Small intestine (tissue), 7 donors: ENCODE measurements around the gene ALPL. TPM values are rescaled to one million over a fixed set of nuclear protein-coding genes. Genes with fewer than 3 reads are reported as not detected.
A peak's percentile ranks its signal among the peaks of the same experiment; 100 is the strongest.

ENCODE experiments used
- DNase-seq, 2 donors: peaks; one replicate each; pipeline versions ENCODE4 v3.0.0 to v3.0.0-alpha.2; 2013
- FAIRE-seq: peaks from 2 replicates; lab custom pipeline; 2012; peaks lifted over from hg19 to GRCh38; lab: Jason Lieb, UNC
- H3K27ac ChIP-seq, 3 donors: one replicate each; pipeline ENCODE4 v1.5.1; 2013; ENCODE audit warnings: low read length in 2 of 3, mild to moderate bottlenecking in 2 of 3, control low read depth in 1 of 3, inconsistent platforms in 1 of 3, low read depth in 1 of 3, moderate library complexity in 1 of 3
- H3K27me3 ChIP-seq, 3 donors: one replicate each; pipeline ENCODE4 v1.6.1; 2013; ENCODE audit warnings: low read length in 3 of 3, inconsistent platforms in 1 of 3; ENCODE audit not compliant: control insufficient read depth in 3 of 3, insufficient read depth in 3 of 3
- H3K36me3 ChIP-seq, 3 donors: one replicate each; pipeline ENCODE4 v1.6.1; 2013; ENCODE audit warnings: low read length in 3 of 3, inconsistent platforms in 1 of 3, low read depth in 1 of 3, mild to moderate bottlenecking in 1 of 3, moderate library complexity in 1 of 3; ENCODE audit not compliant: control insufficient read depth in 3 of 3, insufficient read depth in 2 of 3
- H3K4me1 ChIP-seq, 3 donors: one replicate each; pipeline ENCODE4 v1.6.1; 2013; ENCODE audit warnings: low read length in 2 of 3, inconsistent platforms in 1 of 3, low read depth in 1 of 3, mild to moderate bottlenecking in 1 of 3, moderate library complexity in 1 of 3; ENCODE audit not compliant: control insufficient read depth in 3 of 3, insufficient read depth in 2 of 3
- H3K4me3 ChIP-seq, 3 donors: one replicate each; pipeline ENCODE4 v1.5.1; 2013; ENCODE audit warnings: low read length in 3 of 3, control low read depth in 1 of 3, inconsistent platforms in 1 of 3, low read depth in 1 of 3, mild to moderate bottlenecking in 1 of 3, moderate library complexity in 1 of 3
- H3K9me3 ChIP-seq, 2 donors: one replicate each; pipeline ENCODE4 v1.6.1; 2013; ENCODE audit warnings: low read depth in 1 of 2, low read length in 1 of 2; ENCODE audit not compliant: control insufficient read depth in 2 of 2, insufficient read depth in 1 of 2
- WGBS, 3 donors: extraction: QIAGEN DNeasy Blood & Tissue Kit; methylation state at CpG; one replicate each; pipeline ENCODE4 v1.1.7; 2013; 5-methylcytosine and 5-hydroxymethylcytosine counted together
- polyA plus RNA-seq, 4 donors: library from polyadenylated mRNA; stranded (reverse) in 3 of 4; unstranded in 1 of 4; fragments of 200-250 nt in 3 of 4; fragments of 120-200 nt in 1 of 4; gene quantifications; one replicate each; pipeline versions ENCODE4 v1.2.1 to v1.2.3, GENCODE V29; 2013
- donor health status: healthy with polysubstance abuse.
- donor health status: control.
- donor health status: control.
- donor health status: Bipolar disorder and iron deficiency.
- donor health status: healthy.

Gene ALPL
- polyA plus RNA-seq, 4 donors: 0.89 to 3.0 (median 2.0) TPM

DNA sequence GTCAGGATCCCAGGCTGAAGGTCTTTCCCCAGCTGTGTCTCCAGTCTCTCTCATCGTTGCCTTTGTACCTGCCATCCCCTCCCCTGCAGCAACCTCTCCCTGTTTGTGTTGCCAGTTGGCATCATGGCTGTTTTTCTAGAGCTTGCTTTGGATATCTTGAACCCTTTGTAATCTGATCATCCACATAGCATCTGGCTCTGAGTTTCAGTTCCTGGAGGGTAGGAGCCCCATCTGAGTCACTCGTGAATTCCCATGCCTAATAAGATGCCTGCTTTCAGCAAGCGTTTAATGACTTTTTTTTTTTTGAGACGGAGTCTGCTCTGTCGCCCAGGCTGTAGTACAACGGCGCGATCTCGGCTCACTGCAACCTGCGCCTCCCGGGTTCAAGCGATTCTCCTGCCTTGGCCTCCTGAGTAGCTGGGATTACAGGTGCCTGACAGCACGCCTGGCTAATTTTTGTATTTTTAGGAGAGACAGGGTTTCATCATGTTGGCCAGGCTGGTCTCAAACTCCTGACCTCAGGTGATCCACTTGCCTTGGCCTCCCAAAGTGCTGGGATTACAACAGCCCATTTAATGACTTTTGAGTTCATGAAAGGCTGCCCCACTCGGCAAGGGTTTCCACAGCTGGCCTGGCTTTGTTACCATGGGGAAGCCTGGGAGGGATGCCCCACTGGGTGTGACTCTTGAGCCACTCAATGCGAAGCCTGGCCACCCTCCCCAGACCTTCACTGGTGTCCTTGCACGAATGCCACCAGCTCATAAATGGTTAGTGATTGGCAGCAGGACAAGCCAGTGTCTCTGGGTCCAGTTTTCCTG is 11.9 kb downstream of the ALPL start:
- FAIRE-seq (no peak), DNase-seq (no peak)
- no peaks in the 10 kb centered on the region for H3K4me1 ChIP-seq

DNA sequence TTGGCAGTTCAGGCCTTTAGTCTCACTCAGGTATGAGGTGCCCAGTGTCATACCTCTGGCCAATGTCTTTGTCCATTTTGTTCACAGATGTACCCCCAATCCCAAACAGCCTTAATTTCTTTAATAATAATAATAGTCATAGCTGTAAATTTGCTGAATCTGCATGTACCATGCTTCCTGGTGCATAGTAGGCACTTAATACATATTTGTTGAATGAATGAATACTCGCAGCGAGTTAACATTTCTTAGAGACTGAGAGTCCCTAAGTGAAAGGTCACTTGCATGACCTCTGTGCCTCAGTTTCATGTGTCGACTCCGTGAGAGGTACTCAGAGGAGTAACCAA is 12.5 kb downstream of the ALPL start:
- Histone ChIP-seq H3K9me3 (no peaks in the 10 kb centered on the region), H3K36me3 (no peaks in the 10 kb centered on the region), H3K4me3 (no peak overlapping the region), H3K27me3 (peaks cover 0 to 3% (median 0%) of the 10 kb centered on the region in 3 donors), H3K4me1 (no peaks in the 10 kb centered on the region), H3K27ac (no peak overlapping the region)
- 92 to 99% (median 97%) methylated on average over 4 of the region's 4 CpGs for WGBS, 3 donors
- DNase-seq (no peak), FAIRE-seq (no peak)

More for the DNA sequence above, 11.9 kb downstream of the ALPL start:
- Histone ChIP-seq H3K27me3 (peaks cover 0 to 3% (median 0%) of the 10 kb centered on the region in 3 donors), H3K36me3 (no peaks in the 10 kb centered on the region), H3K4me3 (no peak overlapping the region), H3K9me3 (no peaks in the 10 kb centered on the region), H3K27ac (no peak overlapping the region)
- WGBS, 3 donors: 78 to 85% (median 84%) methylated on average over 16 of the region's 16 CpGs

DNA sequence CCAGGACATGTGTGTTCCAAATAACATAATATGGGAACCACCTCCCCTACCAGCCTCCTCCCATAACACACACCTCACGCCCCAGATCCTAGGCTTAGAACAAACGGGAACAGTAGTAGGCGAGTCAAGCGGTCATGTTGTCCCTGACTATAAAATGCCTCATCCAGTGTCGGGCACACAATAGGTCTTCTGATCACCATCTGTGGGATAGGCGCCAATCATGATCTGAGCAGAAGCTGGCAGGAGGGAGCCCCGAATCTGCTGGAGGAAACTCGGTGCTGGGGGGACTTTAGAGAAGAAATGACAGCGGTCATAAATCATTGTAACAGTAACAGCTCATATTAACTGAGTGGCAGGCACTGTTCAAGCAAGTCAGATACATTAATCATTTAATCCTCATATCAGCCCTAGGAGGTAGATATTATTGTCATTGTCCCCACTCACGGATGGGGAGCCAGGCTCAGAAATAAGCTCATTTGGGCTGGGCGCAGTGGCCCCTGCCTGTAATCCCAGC is 13.4 kb downstream of the ALPL start:
- Histone ChIP-seq H3K4me3 (no peak overlapping the region), H3K27me3 (peaks cover 0 to 3% (median 0%) of the 10 kb centered on the region in 3 donors), H3K9me3 (no peaks in the 10 kb centered on the region), H3K27ac (no peak overlapping the region), H3K36me3 (no peaks in the 10 kb centered on the region), H3K4me1 (no peaks in the 10 kb centered on the region)
- DNase-seq: no peak
- no peak for FAIRE-seq
- WGBS, 3 donors: 67 to 79% (median 69%) methylated on average over 11 of the region's 11 CpGs

DNA sequence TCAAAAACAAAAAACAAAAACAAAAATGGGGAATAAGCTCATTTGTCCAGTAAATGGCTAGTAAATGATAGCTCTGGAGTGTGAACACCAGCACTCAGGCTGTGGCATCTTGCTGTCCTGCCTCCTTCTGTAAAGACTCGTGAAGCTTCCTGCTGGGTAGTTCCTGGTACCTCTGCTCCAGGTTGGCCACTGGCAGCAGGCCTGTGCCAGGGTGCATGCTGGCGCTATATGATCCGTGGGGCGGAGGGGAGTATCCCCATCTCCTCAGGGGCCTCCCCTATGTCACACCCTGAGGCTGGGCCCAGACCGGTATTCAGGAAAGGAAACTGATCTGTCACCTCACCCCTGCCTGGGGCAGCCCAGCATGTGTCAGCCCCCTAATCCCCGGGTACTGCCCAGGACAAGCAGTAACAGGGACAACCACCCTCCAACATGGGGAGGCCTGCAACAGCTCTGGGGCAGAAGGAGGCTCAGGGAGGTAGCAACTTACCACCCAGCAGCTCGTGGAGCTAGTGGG is 14.1 kb downstream of the ALPL start:
- Histone ChIP-seq H3K36me3 (no peaks in the 10 kb centered on the region), H3K4me1 (no peaks in the 10 kb centered on the region), H3K4me3 (no peak overlapping the region), H3K9me3 (no peaks in the 10 kb centered on the region), H3K27me3 (peaks cover 0 to 3% (median 0%) of the 10 kb centered on the region in 3 donors), H3K27ac (no peak overlapping the region)
- 75 to 86% (median 82%) methylated on average over 7 of the region's 7 CpGs for WGBS, 3 donors
- DNase-seq: no peak
- FAIRE-seq: no peak

DNA sequence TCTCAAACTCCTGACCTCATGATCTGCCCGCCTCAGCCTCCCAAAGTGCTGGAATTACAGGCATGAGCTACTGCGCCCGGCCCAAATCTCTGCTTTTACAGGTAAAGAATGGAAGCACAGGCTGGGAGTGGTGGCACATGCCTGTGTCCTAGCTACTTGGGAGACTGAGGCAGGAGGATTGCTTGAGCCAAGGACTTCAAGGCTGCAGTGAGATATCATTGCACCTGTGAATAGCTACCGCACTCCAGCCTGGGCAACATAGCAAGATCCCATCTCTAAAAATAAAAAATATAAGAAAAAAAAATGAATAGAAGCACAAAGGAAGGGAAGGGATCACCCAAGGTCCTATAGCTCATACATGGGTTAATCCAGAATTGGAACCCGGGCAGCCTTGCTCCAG is 15.0 kb downstream of the ALPL start:
- DNase-seq (no peak), FAIRE-seq (no peak)
- Histone ChIP-seq H3K27ac (no peak overlapping the region), H3K27me3 (peaks cover 0 to 3% (median 0%) of the 10 kb centered on the region in 3 donors), H3K9me3 (no peaks in the 10 kb centered on the region), H3K4me3 (no peak overlapping the region), H3K4me1 (no peaks in the 10 kb centered on the region), H3K36me3 (no peaks in the 10 kb centered on the region)
- 80 to 90% (median 89%) methylated on average over 5 of the region's 5 CpGs for WGBS, 3 donors

DNA sequence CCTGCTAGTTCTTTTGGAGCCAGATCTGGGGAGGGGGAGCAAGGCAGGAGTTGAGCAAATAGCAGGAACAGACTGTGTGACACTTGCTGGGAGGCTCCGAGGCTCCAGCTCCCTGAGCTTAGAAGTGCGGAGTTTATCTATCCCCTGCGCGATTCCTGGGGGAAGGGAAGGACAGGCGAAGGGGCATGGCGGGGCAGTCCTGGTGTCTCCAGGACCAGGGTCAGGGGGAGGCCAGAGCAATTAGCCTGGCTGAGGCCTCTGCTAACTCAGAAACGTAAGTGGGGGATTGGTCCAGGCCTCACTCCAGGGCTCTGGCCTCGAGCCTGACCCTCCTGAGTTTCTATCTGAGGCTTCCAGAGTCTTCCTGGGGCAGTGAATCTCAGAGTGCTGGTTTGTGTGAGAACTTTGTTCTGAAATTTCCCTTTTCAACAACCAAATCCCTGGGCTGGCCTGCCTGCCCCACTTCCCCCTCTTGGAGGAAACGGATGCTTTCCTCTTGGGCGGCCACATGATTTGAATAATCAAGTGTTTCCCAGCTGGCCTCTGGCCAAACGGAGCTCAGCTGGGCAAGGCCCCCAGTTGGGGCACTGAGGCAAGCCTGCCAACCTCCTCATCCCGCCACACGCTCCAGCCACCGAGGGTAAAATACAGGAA is 15.6 kb downstream of the ALPL start:
- H3K36me3 ChIP-seq: no peaks in the 10 kb centered on the region
- H3K9me3 ChIP-seq: no peaks in the 10 kb centered on the region
- 60 to 91% (median 79%) methylated on average over 14 of the region's 14 CpGs for WGBS, 3 donors
- H3K27ac ChIP-seq: peak overlapping the region in 1 of 3 donors; percentile 22
- no peak overlapping the region for H3K4me3 ChIP-seq
- no peaks in the 10 kb centered on the region for H3K4me1 ChIP-seq
- no peak for FAIRE-seq
- no peak for DNase-seq
- peaks cover 0 to 3% (median 0%) of the 10 kb centered on the region in 3 donors for H3K27me3 ChIP-seq

DNA sequence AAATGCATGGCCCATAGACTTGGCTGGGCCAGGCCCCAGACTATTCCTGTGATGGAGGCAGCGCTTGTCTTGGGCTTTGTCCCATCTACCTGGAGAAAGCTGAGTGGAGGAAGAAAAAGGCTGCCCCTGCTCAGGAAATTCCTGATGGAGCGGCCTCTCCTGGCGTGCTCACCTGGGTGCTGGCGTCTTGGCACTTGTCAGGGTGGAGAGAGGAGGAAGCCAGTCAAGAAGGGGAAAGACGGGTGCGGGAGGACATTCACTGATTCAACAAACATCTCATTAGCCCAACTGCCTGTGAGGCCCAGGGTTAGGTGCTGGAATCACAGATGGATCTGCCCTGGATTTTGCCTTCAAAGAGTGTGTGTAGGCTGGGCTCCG is 16.1 kb downstream of the ALPL start:
- Histone ChIP-seq H3K4me3 (no peak overlapping the region), H3K27me3 (peaks cover 0 to 3% (median 0%) of the 10 kb centered on the region in 3 donors), H3K36me3 (no peaks in the 10 kb centered on the region), H3K4me1 (no peaks in the 10 kb centered on the region), H3K27ac (peak overlapping the region in 1 of 3 donors; percentile 22), H3K9me3 (no peaks in the 10 kb centered on the region)
- DNase-seq (no peak), FAIRE-seq (no peak)
- 81 to 93% (median 86%) methylated on average over 6 to 7 of the region's 7 CpGs for WGBS, 3 donors

DNA sequence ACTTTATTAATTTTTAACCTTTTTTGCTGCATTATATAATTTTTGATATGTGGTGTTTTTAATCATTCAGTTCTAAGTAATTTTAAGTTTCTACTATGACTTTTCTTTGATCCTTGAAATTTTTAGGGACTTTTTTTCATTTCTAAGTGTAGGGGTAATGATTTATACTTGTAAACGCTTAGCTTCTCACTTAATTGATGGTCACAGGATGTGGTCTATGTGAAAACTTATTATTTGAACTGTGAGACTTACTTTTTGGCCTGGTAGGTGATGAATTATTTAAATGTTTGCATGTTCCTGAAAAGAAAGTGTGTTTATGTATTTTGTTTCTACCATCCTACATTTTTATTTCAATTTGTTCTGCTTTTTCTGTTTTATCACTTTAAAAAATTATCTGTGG is 17.2 kb downstream of the ALPL start:
- 61 to 69% (median 63%) methylated on average over 1 of the region's 1 CpG for WGBS, 3 donors
- no peaks in the 10 kb centered on the region for H3K9me3 ChIP-seq
- no peak for FAIRE-seq
- peaks cover 0 to 3% (median 0%) of the 10 kb centered on the region in 3 donors for H3K27me3 ChIP-seq
- DNase-seq: no peak
- H3K27ac ChIP-seq: no peak overlapping the region
- no peak overlapping the region for H3K4me3 ChIP-seq
- no peaks in the 10 kb centered on the region for H3K4me1 ChIP-seq
- H3K36me3 ChIP-seq: no peaks in the 10 kb centered on the region
